ACC112 (cell line): ENCODE results near the gene DLG2.

ENCODE experiments used
- H2AFZ ChIP-seq: fragments of 200-600 bp; sonication (generic); one replicate; pipeline ENCODE4 v1.6.0; 2017; ENCODE audit warnings: antibody characterized with exemption, low read length; ENCODE audit not compliant: unreplicated experiment
- H3K27ac ChIP-seq: fragments of 200-600 bp; sonication (generic); 2 replicates; pipeline ENCODE4 v1.5.1; 2014; ENCODE audit warnings: low read depth, mild to moderate bottlenecking, antibody characterized with exemption, low read length, moderate library complexity
- H3K27me3 ChIP-seq: fragments of 200-600 bp; sonication (generic); 2 replicates; pipeline ENCODE4 v1.6.1; 2014; ENCODE audit warnings: mild to moderate bottlenecking, antibody characterized with exemption, low read length, moderate library complexity, mixed read lengths; ENCODE audit not compliant: insufficient read depth
- H3K36me3 ChIP-seq: fragments of 200-600 bp; sonication (generic); 2 replicates; pipeline ENCODE4 v1.6.1; 2016; ENCODE audit warnings: mild to moderate bottlenecking, antibody characterized with exemption, low read length, moderate library complexity, mixed read lengths; ENCODE audit not compliant: insufficient read depth
- H3K4me1 ChIP-seq: fragments of 200-600 bp; sonication (generic); one replicate; pipeline ENCODE4 v1.6.1; 2016; ENCODE audit warnings: low read length, mixed read lengths; ENCODE audit not compliant: insufficient read depth, unreplicated experiment, control insufficient read depth
- H3K4me3 ChIP-seq: fragments of 200-600 bp; sonication (generic); 2 replicates; pipeline ENCODE4 v1.5.1; 2014; ENCODE audit warnings: mild to moderate bottlenecking, low read depth, low read length
- H3K79me2 ChIP-seq: fragments of 200-600 bp; sonication (generic); one replicate; pipeline ENCODE4 v1.6.0; 2016; ENCODE audit warnings: low read length; ENCODE audit not compliant: control insufficient read depth, unreplicated experiment, insufficient read depth

DLG2 gene

DNA sequence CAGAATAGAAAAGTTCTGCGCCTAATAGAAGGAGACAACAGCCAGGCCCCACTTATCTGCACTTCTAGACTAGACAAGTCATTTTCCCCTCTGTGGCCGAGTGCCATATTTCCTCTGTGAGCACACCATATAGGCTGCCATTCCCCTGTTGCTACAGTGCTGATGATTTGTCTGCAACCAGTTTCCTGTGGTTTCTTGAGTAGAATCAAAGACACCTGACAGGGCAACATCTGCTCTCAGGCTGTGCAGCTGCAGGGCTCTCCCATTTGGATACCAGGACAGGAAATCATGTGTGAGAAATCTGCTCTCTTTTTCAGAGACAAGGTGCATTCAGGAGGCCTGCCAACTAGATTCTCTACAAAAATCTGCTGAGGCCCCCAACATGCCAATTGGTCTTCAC lies 879.3 kb downstream of the DLG2 start:
- Histone ChIP-seq H3K27ac (no peak overlapping the region), H3K79me2 (no peaks in the 10 kb centered on the region), H3K4me1 (no peaks in the 10 kb centered on the region), H3K36me3 (no peaks in the 10 kb centered on the region), H3K4me3 (no peak overlapping the region), H3K27me3 (no peaks in the 10 kb centered on the region; the same call in 1 of the 2 replicates), H2AFZ (no peak overlapping the region)

DNA sequence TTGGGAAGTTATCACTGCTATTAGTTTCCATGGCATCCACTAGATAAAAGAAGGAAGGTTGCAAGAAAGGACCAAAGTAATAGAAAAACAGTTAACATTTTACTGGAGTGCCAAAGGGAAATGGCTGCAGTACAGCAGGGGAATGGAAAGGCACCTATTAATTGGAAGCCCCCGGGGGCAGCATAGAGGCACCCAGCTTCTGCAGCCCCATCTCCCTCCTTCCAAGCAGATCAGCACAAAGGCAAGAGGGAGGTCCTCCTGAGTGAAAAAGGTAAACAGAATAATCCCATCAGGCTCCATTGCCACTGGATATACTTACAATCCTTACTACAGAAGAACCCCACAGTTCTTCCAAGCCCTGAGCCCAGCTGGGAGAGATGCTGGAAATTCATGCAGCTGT lies 887.1 kb downstream of the DLG2 start:
- Histone ChIP-seq H3K4me1 (no peaks in the 10 kb centered on the region), H3K27me3 (no peaks in the 10 kb centered on the region), H3K36me3 (no peaks in the 10 kb centered on the region), H3K4me3 (no peak overlapping the region), H3K79me2 (no peaks in the 10 kb centered on the region), H3K27ac (no peak overlapping the region), H2AFZ (no peak overlapping the region)

DNA sequence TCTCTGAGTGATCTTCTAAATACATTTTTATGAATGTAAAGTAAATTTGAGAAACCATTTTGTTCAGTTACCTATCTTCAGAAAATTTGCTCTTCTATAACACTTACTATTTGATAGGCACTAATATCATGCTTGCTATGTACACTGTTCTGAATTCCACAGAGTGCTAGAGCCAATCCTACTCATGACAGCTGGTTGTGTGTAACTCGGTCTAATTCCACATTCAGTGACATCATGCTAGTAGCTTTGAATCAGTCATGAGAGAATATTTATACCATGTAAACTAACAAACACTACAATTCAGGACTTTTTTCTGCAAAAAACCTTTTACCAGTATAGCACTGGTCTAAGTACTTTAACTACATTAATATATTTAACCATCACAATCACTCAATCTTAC lies 902.9 kb downstream of the DLG2 start:
- H3K36me3 ChIP-seq: no peaks in the 10 kb centered on the region
- peaks cover 28% of the 10 kb centered on the region for H3K27me3 ChIP-seq
- H3K79me2 ChIP-seq: no peaks in the 10 kb centered on the region
- H3K4me3 ChIP-seq: no peak overlapping the region
- H2AFZ ChIP-seq: no peak overlapping the region
- no peak overlapping the region for H3K27ac ChIP-seq
- no peaks in the 10 kb centered on the region for H3K4me1 ChIP-seq

DNA sequence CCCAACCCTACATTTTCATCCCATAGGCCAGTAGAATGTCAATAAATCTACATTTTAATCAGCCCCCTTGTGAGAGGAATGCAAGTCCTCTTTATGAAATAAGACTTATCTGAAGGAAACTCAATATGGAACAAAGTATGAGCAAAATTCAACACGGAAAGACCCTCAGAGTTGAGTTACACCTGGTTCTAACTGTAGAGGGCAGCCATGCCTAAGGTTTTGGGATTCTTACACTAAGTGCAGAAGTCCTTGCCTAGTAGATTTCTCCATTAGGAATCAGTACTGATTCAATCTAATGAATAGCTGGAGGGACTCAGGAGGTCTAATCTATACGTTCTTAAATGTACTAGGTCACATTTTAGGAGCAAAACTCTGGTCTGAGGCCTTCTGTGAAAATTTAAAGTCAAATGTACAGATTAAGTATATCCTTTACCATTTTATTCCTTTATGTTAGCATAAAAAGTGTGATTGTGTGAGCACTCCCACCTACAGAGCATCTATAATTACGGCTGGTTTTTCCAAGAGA lies 904.5 kb downstream of the DLG2 start:
- Histone ChIP-seq H2AFZ (no peak overlapping the region), H3K79me2 (no peaks in the 10 kb centered on the region), H3K4me3 (no peak overlapping the region), H3K36me3 (no peaks in the 10 kb centered on the region), H3K27me3 (peaks cover 36% of the 10 kb centered on the region), H3K27ac (no peak overlapping the region), H3K4me1 (no peaks in the 10 kb centered on the region)

DNA sequence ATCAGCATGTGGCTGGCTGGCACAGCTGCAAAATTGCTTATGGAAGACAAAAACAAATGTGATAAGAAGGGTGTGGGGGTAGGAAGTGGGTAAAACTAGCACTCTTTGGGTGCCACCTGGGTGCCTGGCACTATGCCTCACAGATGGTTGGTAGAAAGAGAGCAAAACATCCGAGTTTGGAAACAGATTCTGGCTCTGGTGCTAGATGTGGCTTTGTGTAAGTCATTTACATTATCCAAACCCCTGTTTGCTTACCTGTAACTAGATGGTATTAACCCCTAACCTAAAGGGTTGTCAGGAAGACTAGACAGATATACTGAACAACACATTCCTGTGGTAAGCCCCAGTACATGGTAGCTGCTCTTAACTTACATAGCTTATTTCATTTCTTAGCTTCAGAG lies 905.6 kb downstream of the DLG2 start:
- Histone ChIP-seq H3K27ac (no peak overlapping the region), H3K79me2 (no peaks in the 10 kb centered on the region), H2AFZ (no peak overlapping the region), H3K27me3 (peaks cover 36% of the 10 kb centered on the region), H3K4me1 (no peaks in the 10 kb centered on the region), H3K4me3 (no peak overlapping the region), H3K36me3 (no peaks in the 10 kb centered on the region)

DNA sequence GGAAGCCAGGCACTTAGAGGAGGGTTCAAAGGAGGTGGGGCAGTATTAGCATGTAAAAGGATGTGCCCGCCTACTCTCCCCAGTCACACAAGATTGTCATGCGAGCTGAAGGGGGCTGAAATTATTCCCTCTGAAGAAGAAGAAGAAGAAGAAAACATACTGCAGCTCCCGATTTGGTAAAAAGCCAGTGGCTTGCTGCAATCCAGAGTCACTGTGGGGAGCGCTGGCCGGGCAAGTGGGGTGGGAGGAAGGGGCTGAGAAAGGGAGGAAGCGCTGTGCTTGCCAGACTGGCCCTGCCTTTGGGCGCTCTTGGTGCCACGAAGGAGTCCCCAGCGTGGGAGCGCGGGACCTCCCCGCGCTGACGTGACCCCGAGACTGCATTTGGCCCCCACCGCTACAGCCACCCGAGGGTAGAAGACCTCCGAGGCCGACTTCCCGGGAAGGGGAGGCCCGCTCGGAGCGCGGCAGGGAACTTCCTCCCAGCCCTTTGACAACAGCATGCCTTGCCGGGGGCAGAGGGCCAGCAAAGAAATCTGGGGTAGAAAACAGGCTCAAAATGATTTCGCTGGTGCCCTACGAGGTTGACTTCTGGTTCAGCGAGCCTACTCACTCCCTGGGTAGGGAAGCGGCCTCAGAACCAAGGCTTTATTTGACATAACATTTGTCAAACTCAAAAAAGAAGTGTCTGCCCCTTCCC lies 906.3 kb downstream of the DLG2 start:
- Histone ChIP-seq H2AFZ (no peak overlapping the region), H3K4me1 (no peaks in the 10 kb centered on the region), H3K36me3 (no peaks in the 10 kb centered on the region), H3K4me3 (no peak overlapping the region; the same call in 1 of the 2 replicates), H3K27me3 (peaks cover 36% of the 10 kb centered on the region), H3K27ac (no peak overlapping the region), H3K79me2 (no peaks in the 10 kb centered on the region)

DNA sequence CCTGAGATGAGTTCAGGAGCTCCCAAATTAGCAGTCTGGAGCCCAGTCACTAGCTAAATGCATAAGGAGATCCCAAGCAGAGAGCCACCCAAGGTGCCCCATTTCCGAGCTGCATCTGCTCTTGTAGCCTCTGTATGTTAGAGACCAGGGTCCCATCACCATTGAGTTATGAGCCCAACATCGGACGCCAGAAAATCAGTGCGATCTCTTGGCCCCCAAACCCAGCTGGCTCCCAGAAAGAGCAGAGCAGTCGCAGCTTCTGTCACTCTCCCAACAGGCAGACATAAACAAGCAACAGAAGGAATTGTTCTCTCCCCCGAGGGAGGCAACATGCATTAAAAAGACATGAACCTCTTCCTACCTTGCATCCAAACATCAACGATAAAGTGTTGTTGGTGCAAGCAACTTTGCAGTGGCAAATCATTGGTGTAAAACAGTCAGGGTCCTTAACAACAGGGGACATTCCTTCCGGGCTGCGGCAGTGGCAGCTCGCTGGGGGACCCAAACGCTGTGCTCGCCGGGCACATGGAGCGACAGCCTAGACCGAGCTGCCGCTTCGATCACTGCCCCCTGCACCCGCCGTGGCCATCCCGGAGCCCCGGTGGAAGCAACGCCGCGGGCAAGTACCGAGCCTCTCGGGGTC lies 907.1 kb downstream of the DLG2 start:
- Histone ChIP-seq H3K27ac (no peak overlapping the region), H3K4me1 (no peaks in the 10 kb centered on the region), H2AFZ (no peak overlapping the region), H3K4me3 (peak overlapping the region; percentile 35), H3K36me3 (no peaks in the 10 kb centered on the region), H3K27me3 (peaks cover 36% of the 10 kb centered on the region), H3K79me2 (no peaks in the 10 kb centered on the region)

DNA sequence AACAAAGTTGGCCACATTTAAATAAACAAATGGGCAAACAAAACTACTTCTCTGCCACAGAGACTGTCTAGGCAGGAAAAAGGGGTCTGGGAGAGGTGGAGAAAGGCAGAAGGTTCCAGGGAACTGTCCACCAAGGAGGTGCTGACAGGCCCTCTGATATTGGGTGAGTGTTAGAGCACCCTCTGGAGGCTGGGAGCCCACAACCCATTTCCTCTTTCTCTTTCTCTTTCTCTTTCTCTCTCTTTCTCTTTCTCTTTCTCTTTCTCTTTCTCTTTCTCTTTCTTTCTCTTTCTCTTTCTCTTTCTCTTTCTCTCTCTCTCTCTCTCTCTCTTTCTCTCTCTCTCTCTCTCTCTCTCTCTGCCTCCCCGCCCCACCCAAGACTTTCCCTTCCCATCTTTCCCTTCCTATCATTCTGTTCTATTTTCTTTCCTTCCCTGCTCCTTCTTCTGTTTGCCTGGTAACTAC lies 912.8 kb downstream of the DLG2 start:
- H3K4me1 ChIP-seq: no peaks in the 10 kb centered on the region
- no peak overlapping the region for H2AFZ ChIP-seq
- H3K27ac ChIP-seq: no peak overlapping the region
- no peaks in the 10 kb centered on the region for H3K79me2 ChIP-seq
- H3K4me3 ChIP-seq: no peak overlapping the region
- peaks cover 10% of the 10 kb centered on the region for H3K27me3 ChIP-seq
- no peaks in the 10 kb centered on the region for H3K36me3 ChIP-seq

DNA sequence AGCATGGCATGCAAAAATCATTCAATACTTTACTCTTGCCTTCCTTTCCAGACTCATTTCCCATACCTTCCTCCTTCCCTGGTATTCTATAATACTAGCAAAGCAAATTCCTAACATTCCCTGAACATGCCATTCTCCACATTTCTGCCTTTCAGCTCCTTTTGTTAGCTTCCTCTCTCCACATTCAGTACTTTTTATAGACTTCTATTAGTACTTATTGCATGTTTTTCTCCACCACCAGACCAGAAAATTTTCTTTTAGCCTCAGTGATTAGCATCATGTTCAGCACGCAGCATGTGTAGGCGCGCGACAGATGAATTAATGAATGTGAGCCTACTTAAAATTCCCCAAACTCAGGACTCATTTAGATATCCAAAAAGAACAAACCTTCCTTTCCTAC lies 935.3 kb downstream of the DLG2 start:
- Histone ChIP-seq H3K27ac (no peak overlapping the region), H3K36me3 (no peaks in the 10 kb centered on the region), H3K4me3 (no peak overlapping the region), H3K79me2 (no peaks in the 10 kb centered on the region), H3K27me3 (no peaks in the 10 kb centered on the region), H2AFZ (no peak overlapping the region), H3K4me1 (no peaks in the 10 kb centered on the region)

DNA sequence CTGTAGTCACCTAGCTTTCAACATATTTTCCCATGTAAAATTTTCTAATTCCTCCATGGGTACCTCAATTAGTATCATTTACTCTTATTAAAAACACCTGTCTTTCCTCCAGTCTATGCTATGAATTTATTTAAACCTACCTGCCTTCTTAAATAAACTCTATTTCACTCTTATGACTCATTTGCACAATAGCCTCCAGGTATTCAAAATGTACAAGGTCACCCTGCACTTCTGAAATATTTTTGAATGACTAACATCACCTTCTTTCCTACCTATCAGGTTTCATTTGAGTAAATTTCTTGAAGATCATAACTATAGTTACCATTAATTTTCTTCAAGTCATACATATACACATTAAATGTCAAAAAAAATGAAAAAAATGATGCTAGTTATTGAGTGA lies 939.7 kb downstream of the DLG2 start:
- no peak overlapping the region for H3K4me3 ChIP-seq
- no peak overlapping the region for H2AFZ ChIP-seq
- no peak overlapping the region for H3K27ac ChIP-seq
- no peaks in the 10 kb centered on the region for H3K4me1 ChIP-seq
- H3K79me2 ChIP-seq: no peaks in the 10 kb centered on the region
- no peaks in the 10 kb centered on the region for H3K27me3 ChIP-seq
- H3K36me3 ChIP-seq: no peaks in the 10 kb centered on the region

DNA sequence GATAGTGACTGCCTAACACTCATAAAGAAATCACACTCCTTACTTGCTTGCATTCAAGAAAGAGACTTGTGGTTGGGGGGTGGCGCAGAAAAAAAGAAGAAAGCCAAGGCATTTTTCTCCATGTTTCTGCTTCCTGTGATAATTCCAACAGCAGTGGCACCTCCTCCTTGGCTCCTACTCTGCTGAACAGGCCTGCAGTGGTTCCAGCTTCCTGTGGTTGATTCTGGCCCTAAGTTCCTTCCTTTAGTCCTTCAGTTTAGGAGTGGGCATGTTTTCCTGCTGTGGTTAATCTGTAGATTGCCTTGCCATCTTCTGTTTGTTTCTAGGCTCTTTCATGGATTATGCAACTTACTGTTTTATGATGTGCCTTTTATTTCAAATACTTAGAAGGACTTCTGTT lies 940.4 kb downstream of the DLG2 start:
- no peak overlapping the region for H3K27ac ChIP-seq
- no peak overlapping the region for H2AFZ ChIP-seq

More for the DNA sequence above, 940.4 kb downstream of the DLG2 start:
- Histone ChIP-seq H3K27me3 (no peaks in the 10 kb centered on the region), H3K79me2 (no peaks in the 10 kb centered on the region), H3K4me1 (no peaks in the 10 kb centered on the region), H3K4me3 (no peak overlapping the region), H3K36me3 (no peaks in the 10 kb centered on the region)
